A673 (cell line): Measurements from ENCODE around the gene RBM19. TPM values are rescaled to one million over a fixed set of nuclear protein-coding genes. Genes with fewer than 3 reads are reported as not detected.
"Not testable (repeated sequence)": the region's sequence is repeated elsewhere in the genome, so short reads cannot be mapped to it uniquely, and the experiment has no call there.

Experiments
- BruUV-seq: library from RNA; stranded (reverse); fragments of 400-500 nt; replicated peaks from 2 replicates; lab custom pipeline; 2021; lab: Mats Ljungman, UMichigan
- CTCF ChIA-PET: fragments of 300-600 bp; sonication (Branson Sonifier 250); formaldehyde crosslinking; loops from one replicate; lab custom pipeline; 2022; ENCODE audit warnings: antibody characterized with exemption; lab: Charles Lee
- POLR2A ChIA-PET: fragments of 300-600 bp; sonication (Branson Sonifier 250); formaldehyde crosslinking; loops from one replicate; lab custom pipeline; 2022; ENCODE audit warnings: antibody characterized with exemption; ENCODE audit not compliant: low non-redundant PET; lab: Charles Lee
- DNase-seq: peaks from one replicate; pipeline ENCODE4 v3.0.0-alpha.2; 2015; ENCODE audit warnings: low spot score
- H3K27ac ChIP-seq: fragments of 200-600 bp; sonication (generic); 2 replicates; pipeline ENCODE4 v1.5.1; 2016; ENCODE audit warnings: mixed run types, low read depth, mild to moderate bottlenecking, mixed read lengths, antibody characterized with exemption, low read length; ENCODE audit not compliant: poor library complexity, severe bottlenecking
- H3K27me3 ChIP-seq: fragments of 200-600 bp; sonication (generic); replicated peaks from 2 replicates; pipeline ENCODE4 v1.6.1; 2017; ENCODE audit warnings: mixed run types, low read depth, mild to moderate bottlenecking, mixed read lengths, antibody characterized with exemption, low read length; ENCODE audit not compliant: insufficient read depth, poor library complexity
- H3K36me3 ChIP-seq: fragments of 200-600 bp; sonication (generic); 2 replicates; pipeline ENCODE4 v1.6.1; 2016; ENCODE audit warnings: mixed run types, mild to moderate bottlenecking, mixed read lengths, antibody characterized with exemption, low read length; ENCODE audit not compliant: insufficient read depth, poor library complexity, severe bottlenecking
- H3K4me1 ChIP-seq: fragments of 200-600 bp; sonication (generic); 2 replicates; pipeline ENCODE4 v1.6.1; 2017; ENCODE audit warnings: mixed run types, mild to moderate bottlenecking, mixed read lengths, antibody characterized with exemption, low read length; ENCODE audit not compliant: insufficient read depth, poor library complexity, severe bottlenecking
- H3K4me3 ChIP-seq: fragments of 200-600 bp; sonication (generic); 2 replicates; pipeline ENCODE4 v1.5.1; 2016; ENCODE audit warnings: low read depth, mixed run types, mild to moderate bottlenecking, mixed read lengths, low read length; ENCODE audit not compliant: poor library complexity, severe bottlenecking
- H3K9me3 ChIP-seq: fragments of 200-600 bp; sonication (generic); 2 replicates; pipeline ENCODE4 v1.6.1; 2016; ENCODE audit warnings: mixed run types, low read depth, mild to moderate bottlenecking, mixed read lengths, antibody characterized with exemption, low read length; ENCODE audit not compliant: poor library complexity, severe bottlenecking
- EZH2 ChIP-seq: fragments of 200-600 bp; sonication (generic); IDR thresholded peaks from 2 replicates; pipeline ENCODE4 v1.6.1; 2017; ENCODE audit warnings: borderline replicate concordance, low read depth, mild to moderate bottlenecking, mixed read lengths, antibody characterized with exemption, low read length; ENCODE audit not compliant: poor library complexity, severe bottlenecking
- intact Hi-C: fragments of 100-400 bp; cut with micrococcal nuclease; formaldehyde crosslinking; loops from one replicate; pipeline ENCODE4 v1.10.0; 2022; ENCODE audit not compliant: unreplicated experiment
- total RNA-seq: library from RNA; stranded (reverse); gene quantifications from 2 replicates; pipeline ENCODE4 v1.2.3, GENCODE V29; 2021
- TF ChIP-seq, protein P1 (sequence below): fragments of 300-800, 200-600 bp; sonication (generic); conservative IDR thresholded peaks from 2 replicates; pipeline ENCODE4 v1.5.1; 2017; ENCODE audit warnings: low read depth, mild to moderate bottlenecking, antibody characterized with exemption, low read length, moderate library complexity, mixed read lengths

The RBM19 gene
- total RNA-seq, 1 experiment from 2014 or later, result 47.1 TPM

- TF ChIP-seq, protein P1, sequence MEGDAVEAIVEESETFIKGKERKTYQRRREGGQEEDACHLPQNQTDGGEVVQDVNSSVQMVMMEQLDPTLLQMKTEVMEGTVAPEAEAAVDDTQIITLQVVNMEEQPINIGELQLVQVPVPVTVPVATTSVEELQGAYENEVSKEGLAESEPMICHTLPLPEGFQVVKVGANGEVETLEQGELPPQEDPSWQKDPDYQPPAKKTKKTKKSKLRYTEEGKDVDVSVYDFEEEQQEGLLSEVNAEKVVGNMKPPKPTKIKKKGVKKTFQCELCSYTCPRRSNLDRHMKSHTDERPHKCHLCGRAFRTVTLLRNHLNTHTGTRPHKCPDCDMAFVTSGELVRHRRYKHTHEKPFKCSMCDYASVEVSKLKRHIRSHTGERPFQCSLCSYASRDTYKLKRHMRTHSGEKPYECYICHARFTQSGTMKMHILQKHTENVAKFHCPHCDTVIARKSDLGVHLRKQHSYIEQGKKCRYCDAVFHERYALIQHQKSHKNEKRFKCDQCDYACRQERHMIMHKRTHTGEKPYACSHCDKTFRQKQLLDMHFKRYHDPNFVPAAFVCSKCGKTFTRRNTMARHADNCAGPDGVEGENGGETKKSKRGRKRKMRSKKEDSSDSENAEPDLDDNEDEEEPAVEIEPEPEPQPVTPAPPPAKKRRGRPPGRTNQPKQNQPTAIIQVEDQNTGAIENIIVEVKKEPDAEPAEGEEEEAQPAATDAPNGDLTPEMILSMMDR, result no peak
- no peak for TF ChIP-seq EZH2
- H3K27ac ChIP-seq, result no peak overlapping the region
- H3K9me3 ChIP-seq, result no peaks in the 10 kb centered on the region
- no peak overlapping the region for H3K4me3 ChIP-seq
- no peaks in the 10 kb centered on the region for H3K27me3 ChIP-seq
- ChIA-PET CTCF (no interaction called here), POLR2A (no interaction called here)
- intact Hi-C loops, result no loop called here
- no peaks in the 10 kb centered on the region for H3K4me1 ChIP-seq
- H3K36me3 ChIP-seq, result no peaks in the 10 kb centered on the region
- no peak for DNase-seq
- BruUV-seq, result no TSS peak
Measured at GRCh38 chr12:113903381-113903863, 62.7 kb downstream of the RBM19 start.

- H3K36me3 ChIP-seq, POLR2A ChIA-PET, H3K27ac ChIP-seq, H3K27me3 ChIP-seq, CTCF ChIA-PET, H3K4me3 ChIP-seq, BruUV-seq, H3K9me3 ChIP-seq, H3K4me1 ChIP-seq, intact Hi-C loops, DNase-seq: not testable (repeated sequence)
Measured at GRCh38 chr12:113901319-113901718, 64.8 kb downstream of the RBM19 start.

DNA sequence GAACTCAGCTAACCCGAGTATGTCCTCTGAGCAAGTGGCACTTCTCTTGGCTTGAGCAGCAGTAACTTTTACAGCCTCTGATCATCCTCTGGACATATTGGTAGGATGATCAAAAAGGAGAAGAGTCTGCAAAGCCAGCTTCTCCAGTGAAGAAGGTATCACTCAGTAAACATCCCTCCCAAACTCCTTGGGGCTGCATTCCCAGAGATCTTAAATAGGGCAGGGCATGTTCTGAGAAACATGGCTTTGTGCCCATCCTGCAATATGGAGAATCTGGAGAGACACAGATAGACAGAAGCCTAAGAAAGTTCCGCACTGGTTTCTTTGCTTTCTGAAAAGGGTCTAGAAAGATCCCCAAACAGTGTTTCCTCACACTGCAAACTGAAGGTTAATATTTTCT is 65.4 kb downstream of the RBM19 start:
- DNase-seq, result no peak
- ChIA-PET CTCF (no interaction called here), POLR2A (no interaction called here)
- BruUV-seq, result no TSS peak
- Histone ChIP-seq H3K9me3 (no peaks in the 10 kb centered on the region), H3K36me3 (no peaks in the 10 kb centered on the region), H3K4me1 (no peaks in the 10 kb centered on the region), H3K27me3 (no peaks in the 10 kb centered on the region), H3K4me3 (no peak overlapping the region), H3K27ac (no peak overlapping the region)
- TF ChIP-seq EZH2, result no peak
- TF ChIP-seq, protein P1, result no peak
- intact Hi-C loops, result no loop called here
